ENCODE measurements around the gene BICD2. TPM values are rescaled to one million over a fixed set of nuclear protein-coding genes. Genes with fewer than 3 reads are reported as not detected.

Gene BICD2
- total and polyA plus RNA-seq, 2 experiments from 2014 or later: 25.6 to 45.0 TPM

DNA sequence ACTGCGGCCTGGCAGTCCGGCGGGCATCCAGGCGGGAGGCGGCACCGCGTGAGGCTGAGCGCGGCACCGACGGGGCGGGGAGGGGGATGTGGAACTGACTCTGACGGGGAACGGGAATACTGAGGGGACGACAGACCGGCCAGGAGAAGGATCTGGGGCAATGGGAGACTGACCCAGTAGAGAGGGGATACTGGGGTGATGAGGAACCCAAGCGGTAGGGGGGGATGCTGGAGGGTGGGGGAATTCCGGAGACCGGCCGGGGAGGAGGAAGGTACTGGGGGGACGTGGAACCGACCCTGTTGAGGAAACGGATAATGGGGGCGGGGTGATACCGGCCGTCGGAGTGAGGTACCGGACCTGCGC, 95.1 kb downstream of the BICD2 start:
- H3K79me2 ChIP-seq (ENCODE audit: insufficient read depth): peaks cover 65% of the 10 kb centered on the region

DNA sequence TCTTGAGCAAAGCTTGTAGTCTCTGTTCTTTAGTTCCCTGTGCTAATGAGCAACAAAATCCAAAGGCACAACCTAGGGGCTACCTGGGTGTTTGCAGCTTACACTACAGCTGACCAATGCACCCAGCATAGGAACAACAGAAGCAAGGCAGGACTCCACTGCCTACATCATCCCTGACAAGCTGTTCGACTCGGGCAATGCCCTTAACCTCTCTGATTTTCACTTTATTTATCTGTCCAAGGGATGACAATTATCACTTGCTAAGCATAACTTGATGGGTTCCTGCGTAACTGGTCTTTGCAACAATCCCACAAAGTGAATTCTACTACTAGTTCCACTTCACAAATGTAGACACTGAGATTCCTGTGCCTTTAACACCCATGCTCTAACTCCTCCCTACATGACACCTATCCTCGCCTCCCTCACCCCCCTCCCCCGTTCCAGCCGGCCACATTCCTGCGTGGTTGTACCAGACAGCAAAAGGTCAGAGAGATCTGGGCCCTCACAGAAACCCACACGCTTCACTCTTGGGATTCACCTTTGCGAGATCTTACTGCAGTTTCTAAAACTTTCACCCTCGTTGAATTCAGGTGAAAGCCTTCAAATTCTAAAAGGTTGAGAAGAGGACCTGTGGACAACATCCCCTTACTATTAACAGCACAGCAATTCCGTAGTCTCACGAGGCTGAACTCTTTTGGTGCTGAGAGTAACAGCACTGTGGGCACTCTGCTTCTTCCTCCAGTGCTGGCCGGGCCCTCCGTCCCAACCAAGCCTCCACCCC, 95.7 kb downstream of the BICD2 start:
- no peak for TF ChIP-seq EZH2 (IDR thresholded peaks at IDR 0.05; ENCODE audit: insufficient read depth, poor library complexity, severe bottlenecking)
- no peak for TF ChIP-seq EZH2phosphoT487 (IDR thresholded peaks at IDR 0.05; ENCODE audit: insufficient read depth, low read depth)
- Histone ChIP-seq H3K9me2 (ENCODE audit: insufficient read depth) (no peaks in the 10 kb centered on the region), H3K36me3 (ENCODE audit: low read depth) (0 out of 2 replicates have a peak, but pooled peaks cover 4% of the 10 kb centered on the region), H2AFZ (peak overlapping the region; percentile 49), H3K9ac (peak overlapping the region; percentile 99), H3K79me2 (ENCODE audit: insufficient read depth) (peaks cover 71% of the 10 kb centered on the region), H3K4me1 (ENCODE audit: insufficient read depth) (peaks cover 45% of the 10 kb centered on the region), H3K27ac (peak overlapping the region; percentile 99), H3F3A (ENCODE audit: insufficient read depth) (peaks cover 38% of the 10 kb centered on the region), H3K9me3 (ENCODE audit: low read depth) (no peaks in the 10 kb centered on the region), H3K27me3 (replicated peaks; ENCODE audit: insufficient read depth) (no peaks in the 10 kb centered on the region), H4K20me1 (ENCODE audit: insufficient read depth) (no peaks in the 10 kb centered on the region), H3K4me2 (ENCODE audit: unreplicated experiment) (peak overlapping the region; percentile 89), H3K4me3 (peak overlapping the region; percentile 90)
- DNase-seq: peak; percentile 86
- whole genome bisulfite sequencing, 2 experiments (ENCODE audit: low coverage in 1 of 2, low lambda C conversion rate in 2 of 2, missing lambda C conversion rate in 2 of 2): 13 to 14% methylated on average over 14 of the region's 14 CpGs
- in situ Hi-C loops (cut with MboI): no loop called here

More for the DNA sequence above, 95.1 kb downstream of the BICD2 start:
- Histone ChIP-seq H3K9me3 (ENCODE audit: low read depth) (no peaks in the 10 kb centered on the region), H3K9me2 (ENCODE audit: insufficient read depth) (no peaks in the 10 kb centered on the region), H3F3A (ENCODE audit: insufficient read depth) (peaks cover 37% of the 10 kb centered on the region), H3K9ac (peak overlapping the region; percentile 99), H3K4me1 (ENCODE audit: insufficient read depth) (peaks cover 39% of the 10 kb centered on the region), H3K36me3 (ENCODE audit: low read depth) (0 out of 2 replicates have a peak, but pooled peaks cover 4% of the 10 kb centered on the region), H3K4me3 (peak overlapping the region; percentile 90), H3K27me3 (replicated peaks; ENCODE audit: insufficient read depth) (no peaks in the 10 kb centered on the region), H3K4me2 (ENCODE audit: unreplicated experiment) (peak overlapping the region; percentile 89), H3K27ac (peak overlapping the region; percentile 99), H4K20me1 (ENCODE audit: insufficient read depth) (no peaks in the 10 kb centered on the region), H2AFZ (peak overlapping the region; percentile 49)
- no peak for TF ChIP-seq EZH2phosphoT487 (IDR thresholded peaks at IDR 0.05; ENCODE audit: insufficient read depth, low read depth)
- no peak for TF ChIP-seq EZH2 (IDR thresholded peaks at IDR 0.05; ENCODE audit: insufficient read depth, poor library complexity, severe bottlenecking)
- WGBS, 2 experiments (ENCODE audit: low coverage in 1 of 2, low lambda C conversion rate in 2 of 2, missing lambda C conversion rate in 2 of 2): 0 to 3% methylated on average over 15 to 29 of the region's 29 CpGs
- no peak for DNase-seq
- in situ Hi-C loops (cut with MboI): no loop called here

DNA sequence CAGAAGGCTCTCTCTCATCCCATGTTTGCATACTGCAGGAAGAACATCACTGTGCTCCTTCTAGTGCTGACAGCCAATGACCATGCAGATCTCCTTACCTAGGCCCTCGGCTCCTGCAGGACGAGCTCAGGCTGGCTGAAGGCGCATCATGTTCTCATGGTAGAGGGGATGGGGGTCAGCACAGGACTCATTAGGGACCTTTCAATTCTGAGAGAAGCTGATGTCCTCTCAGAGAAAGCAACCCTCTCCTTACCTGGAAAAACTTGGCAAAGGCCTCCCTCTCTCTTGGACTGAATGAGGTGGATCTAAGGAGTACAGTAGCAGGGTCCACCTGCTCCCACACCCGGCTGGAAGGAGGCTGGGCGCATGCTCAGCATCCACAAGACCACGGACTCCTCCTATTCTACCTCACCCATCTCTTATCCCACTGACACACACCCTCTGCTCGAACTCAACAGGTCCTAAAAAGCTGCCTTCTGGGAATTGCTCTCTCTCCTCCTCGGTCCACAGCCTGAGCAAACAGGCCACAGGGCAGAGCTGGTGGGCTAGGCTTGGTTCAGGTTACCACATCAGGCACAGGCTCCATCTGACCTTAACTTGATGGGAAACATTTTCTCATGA, 97.6 kb downstream of the BICD2 start:
- Histone ChIP-seq H3K9me2 (ENCODE audit: insufficient read depth) (no peaks in the 10 kb centered on the region), H2AFZ (no peak overlapping the region), H3K27me3 (replicated peaks; ENCODE audit: insufficient read depth) (no peaks in the 10 kb centered on the region), H3K36me3 (ENCODE audit: low read depth) (0 out of 2 replicates have a peak, but pooled peaks cover 4% of the 10 kb centered on the region), H3K9me3 (ENCODE audit: low read depth) (no peaks in the 10 kb centered on the region), H3K79me2 (ENCODE audit: insufficient read depth) (peaks cover 83% of the 10 kb centered on the region), H3F3A (ENCODE audit: insufficient read depth) (peaks cover 38% of the 10 kb centered on the region), H3K27ac (no peak overlapping the region), H4K20me1 (ENCODE audit: insufficient read depth) (no peaks in the 10 kb centered on the region), H3K9ac (no peak overlapping the region), H3K4me2 (ENCODE audit: unreplicated experiment) (no peak overlapping the region), H3K4me3 (no peak overlapping the region), H3K4me1 (ENCODE audit: insufficient read depth) (peaks cover 45% of the 10 kb centered on the region)
- no peak for DNase-seq
- in situ Hi-C loops (cut with MboI): no loop called here
- WGBS, 2 experiments (ENCODE audit: low coverage in 1 of 2, low lambda C conversion rate in 2 of 2, missing lambda C conversion rate in 2 of 2): 65 to 67% methylated on average over 8 of the region's 8 CpGs
- TF ChIP-seq EZH2phosphoT487 (IDR thresholded peaks at IDR 0.05; ENCODE audit: insufficient read depth, low read depth): no peak
- TF ChIP-seq EZH2 (IDR thresholded peaks at IDR 0.05; ENCODE audit: insufficient read depth, poor library complexity, severe bottlenecking): no peak

DNA sequence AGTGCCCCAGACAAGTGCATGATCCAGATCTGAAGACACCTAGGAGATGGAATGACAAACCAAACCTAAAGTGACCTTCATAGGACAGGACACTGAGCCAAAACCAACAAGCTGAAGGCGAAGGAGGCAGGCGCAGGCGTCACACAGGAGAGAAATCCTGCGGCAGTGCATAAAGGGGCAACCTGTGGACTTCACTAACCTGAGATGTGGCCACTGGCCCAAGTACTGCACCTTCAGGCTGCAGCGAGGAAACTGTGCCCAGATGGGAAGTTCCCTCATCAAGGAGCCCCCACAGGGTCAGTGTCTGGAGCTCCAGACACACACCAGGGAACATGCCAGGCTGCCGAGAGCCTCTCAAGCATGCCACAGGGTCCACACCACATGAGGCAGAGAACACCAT, 98.4 kb downstream of the BICD2 start:
- Histone ChIP-seq H3K4me3 (no peak overlapping the region), H3F3A (ENCODE audit: insufficient read depth) (peaks cover 33% of the 10 kb centered on the region), H4K20me1 (ENCODE audit: insufficient read depth) (no peaks in the 10 kb centered on the region), H3K4me1 (ENCODE audit: insufficient read depth) (peaks cover 39% of the 10 kb centered on the region), H3K27ac (no peak overlapping the region), H3K36me3 (ENCODE audit: low read depth) (0 out of 2 replicates have a peak, but pooled peaks cover 4% of the 10 kb centered on the region), H3K79me2 (ENCODE audit: insufficient read depth) (peaks cover 91% of the 10 kb centered on the region), H2AFZ (no peak overlapping the region), H3K9ac (peak overlapping the region; percentile 20; the same call in 1 of the 2 replicates), H3K4me2 (ENCODE audit: unreplicated experiment) (peak overlapping the region; percentile 13), H3K27me3 (replicated peaks; ENCODE audit: insufficient read depth) (no peaks in the 10 kb centered on the region), H3K9me3 (ENCODE audit: low read depth) (no peaks in the 10 kb centered on the region), H3K9me2 (ENCODE audit: insufficient read depth) (no peaks in the 10 kb centered on the region)
- DNase-seq: no peak
- WGBS, 2 experiments (ENCODE audit: low coverage in 1 of 2, low lambda C conversion rate in 2 of 2, missing lambda C conversion rate in 2 of 2): 86 to 87% methylated on average over 6 of the region's 6 CpGs
- in situ Hi-C loops (cut with MboI): no loop called here
- TF ChIP-seq EZH2phosphoT487 (IDR thresholded peaks at IDR 0.05; ENCODE audit: insufficient read depth, low read depth): no peak
- no peak for TF ChIP-seq EZH2 (IDR thresholded peaks at IDR 0.05; ENCODE audit: insufficient read depth, poor library complexity, severe bottlenecking)
